ENCODE data around the gene TSC22D3. TPM values are rescaled to one million over a fixed set of nuclear protein-coding genes. Genes with fewer than 3 reads are reported as not detected.
A peak's percentile ranks its signal among the peaks of the same experiment; 100 is the strongest.

TSC22D3 gene
- total RNA-seq, 2 donors from 2014 or later = 9.9 to 10.5 TPM

DNA sequence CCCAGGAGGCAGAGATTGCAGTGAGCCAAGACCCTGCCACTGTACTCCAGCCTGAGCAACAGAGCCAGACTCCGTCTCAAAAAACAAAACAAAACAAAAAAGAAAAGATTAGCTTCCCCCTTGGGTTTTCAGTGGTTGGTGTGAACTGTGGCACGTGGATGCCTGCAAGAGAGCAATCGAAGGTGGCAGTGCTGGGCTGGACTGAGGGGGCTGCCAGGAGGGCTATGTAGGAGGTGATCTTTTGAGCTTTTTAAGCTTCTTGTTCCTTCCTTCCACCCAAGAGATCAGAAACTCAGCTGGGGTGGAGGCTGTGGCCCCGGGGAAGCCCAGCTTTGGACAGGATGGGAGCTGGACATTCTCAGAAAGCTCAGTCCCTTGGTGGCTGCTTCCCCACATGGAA lies 97.7 kb downstream of the TSC22D3 start:
- Mint-ChIP-seq H3K36me3 (ENCODE audit: low read depth) (no peaks in the 10 kb centered on the region), H3K4me3 (no peak overlapping the region), H3K27me3 (ENCODE audit: insufficient read depth) (peaks cover 75% of the 10 kb centered on the region), H3K4me1 (peaks cover 20% of the 10 kb centered on the region), H3K9me3 (peaks cover 16% of the 10 kb centered on the region), H3K27ac (no peak overlapping the region)
- 98% methylated on average over 4 of the region's 4 CpGs; no CpG with 5 or more reads in 1 of the 2 experiments for WGBS, 2 experiments (ENCODE audit: insufficient coverage in 1 of 2, insufficient read length in 1 of 2)
- DNase-seq = peak; percentile 42
- H3K4me1 ChIP-seq (ENCODE audit: control insufficient read depth, insufficient read depth, low read length) = peaks cover 2% of the 10 kb centered on the region
- H3K4me3 ChIP-seq (ENCODE audit: low read length) = no peak overlapping the region
- TF ChIP-seq, protein P1, sequence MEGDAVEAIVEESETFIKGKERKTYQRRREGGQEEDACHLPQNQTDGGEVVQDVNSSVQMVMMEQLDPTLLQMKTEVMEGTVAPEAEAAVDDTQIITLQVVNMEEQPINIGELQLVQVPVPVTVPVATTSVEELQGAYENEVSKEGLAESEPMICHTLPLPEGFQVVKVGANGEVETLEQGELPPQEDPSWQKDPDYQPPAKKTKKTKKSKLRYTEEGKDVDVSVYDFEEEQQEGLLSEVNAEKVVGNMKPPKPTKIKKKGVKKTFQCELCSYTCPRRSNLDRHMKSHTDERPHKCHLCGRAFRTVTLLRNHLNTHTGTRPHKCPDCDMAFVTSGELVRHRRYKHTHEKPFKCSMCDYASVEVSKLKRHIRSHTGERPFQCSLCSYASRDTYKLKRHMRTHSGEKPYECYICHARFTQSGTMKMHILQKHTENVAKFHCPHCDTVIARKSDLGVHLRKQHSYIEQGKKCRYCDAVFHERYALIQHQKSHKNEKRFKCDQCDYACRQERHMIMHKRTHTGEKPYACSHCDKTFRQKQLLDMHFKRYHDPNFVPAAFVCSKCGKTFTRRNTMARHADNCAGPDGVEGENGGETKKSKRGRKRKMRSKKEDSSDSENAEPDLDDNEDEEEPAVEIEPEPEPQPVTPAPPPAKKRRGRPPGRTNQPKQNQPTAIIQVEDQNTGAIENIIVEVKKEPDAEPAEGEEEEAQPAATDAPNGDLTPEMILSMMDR (conservative IDR thresholded peaks at IDR 0.05) = no peak
- no peak overlapping the region for H3K27ac ChIP-seq (ENCODE audit: low read depth, low read length)
- H3K27me3 ChIP-seq (ENCODE audit: control insufficient read depth, insufficient read depth, low read length, poor library complexity, severe bottlenecking) = peaks cover 20% of the 10 kb centered on the region
- no peak overlapping the region for H3K9ac ChIP-seq (ENCODE audit: extremely low read depth, low read length, poor library complexity, severe bottlenecking)
- H3K9me3 ChIP-seq (ENCODE audit: control insufficient read depth, low read length) = no peaks in the 10 kb centered on the region
- H3K36me3 ChIP-seq (ENCODE audit: control insufficient read depth, insufficient read depth, low read length) = no peaks in the 10 kb centered on the region

DNA sequence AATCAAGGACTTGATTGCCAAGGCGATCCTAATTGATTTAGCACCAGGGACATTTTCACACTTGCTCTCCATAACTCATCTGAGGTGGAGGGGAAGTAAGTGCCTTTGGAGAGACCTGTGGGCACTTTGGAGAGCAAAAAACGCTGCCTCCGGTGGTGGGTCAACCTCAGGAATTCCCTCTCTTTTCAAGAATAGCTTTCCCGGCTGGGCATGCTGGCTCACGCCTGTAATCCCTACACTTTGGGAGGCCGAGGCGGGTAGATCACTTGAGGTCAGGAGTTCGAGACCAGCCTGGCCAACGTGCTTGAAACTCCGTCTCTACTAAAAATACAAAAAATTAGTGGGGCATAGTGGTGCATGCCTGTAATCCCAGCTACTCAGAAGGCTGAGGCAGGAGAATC lies 98.1 kb downstream of the TSC22D3 start:
- H3K4me3 Mint-ChIP-seq = no peak overlapping the region
- Histone ChIP-seq H3K4me3 (ENCODE audit: low read length) (no peak overlapping the region), H3K9ac (ENCODE audit: extremely low read depth, low read length, poor library complexity, severe bottlenecking) (no peak overlapping the region)

DNA sequence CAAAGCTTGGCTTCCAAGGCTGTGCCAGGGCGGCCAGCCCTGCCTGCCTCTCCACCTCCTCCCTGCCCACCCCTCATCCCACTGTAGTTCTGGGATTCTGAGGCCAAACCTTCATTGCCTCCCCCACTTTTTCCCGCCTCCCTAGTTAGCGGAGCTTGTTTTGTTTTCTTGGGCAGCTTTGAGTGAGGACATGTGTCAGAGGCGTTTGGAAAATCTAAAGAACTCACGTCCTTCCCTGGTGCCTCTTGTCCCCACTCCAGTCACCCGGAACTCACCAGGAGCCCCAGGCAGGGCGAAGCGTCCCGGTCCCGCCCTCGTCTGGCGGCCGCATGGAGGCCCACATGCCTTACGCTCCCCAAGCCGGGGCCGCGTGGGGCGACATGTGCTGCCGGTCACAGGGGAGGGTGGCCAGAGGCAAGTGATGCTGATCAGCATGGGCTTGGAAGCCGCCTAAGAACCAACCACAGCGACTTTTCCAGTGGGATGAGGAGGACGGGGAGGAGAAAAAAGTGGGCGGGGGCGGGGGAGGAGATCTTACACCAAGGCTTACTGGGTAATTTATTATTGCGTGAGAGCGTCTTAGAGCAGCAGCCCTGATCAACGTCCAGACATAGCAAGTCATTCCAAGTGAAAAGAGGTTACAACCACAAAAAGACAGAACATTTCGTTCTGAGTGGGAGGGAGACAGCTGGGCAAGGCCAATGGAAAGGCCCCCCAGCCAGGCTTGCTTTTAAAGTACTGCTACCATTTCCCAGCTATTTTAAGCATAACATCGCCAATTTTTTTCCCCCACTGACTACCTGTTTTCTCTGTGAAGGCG lies 98.8 kb downstream of the TSC22D3 start:
- Mint-ChIP-seq H3K4me1 (peaks cover 19% of the 10 kb centered on the region), H3K27ac (no peak overlapping the region), H3K36me3 (ENCODE audit: low read depth) (no peaks in the 10 kb centered on the region), H3K27me3 (ENCODE audit: insufficient read depth) (peaks cover 70% of the 10 kb centered on the region), H3K9me3 (peaks cover 16% of the 10 kb centered on the region), H3K4me3 (peak overlapping the region; percentile 41)
- H3K27ac ChIP-seq (ENCODE audit: low read depth, low read length) = no peak overlapping the region
- peaks cover 20% of the 10 kb centered on the region for H3K27me3 ChIP-seq (ENCODE audit: control insufficient read depth, insufficient read depth, low read length, poor library complexity, severe bottlenecking)
- H3K4me3 ChIP-seq (ENCODE audit: low read length) = no peak overlapping the region
- H3K9me3 ChIP-seq (ENCODE audit: control insufficient read depth, low read length) = no peaks in the 10 kb centered on the region
- WGBS, 2 experiments (ENCODE audit: insufficient coverage in 1 of 2, insufficient read length in 1 of 2) = 50 to 69% methylated on average over 2 to 29 of the region's 30 CpGs
- H3K9ac ChIP-seq (ENCODE audit: extremely low read depth, low read length, poor library complexity, severe bottlenecking) = no peak overlapping the region
- no peaks in the 10 kb centered on the region for H3K4me1 ChIP-seq (ENCODE audit: control insufficient read depth, insufficient read depth, low read length)
- H3K36me3 ChIP-seq (ENCODE audit: control insufficient read depth, insufficient read depth, low read length) = no peaks in the 10 kb centered on the region
- peak; percentile 82 for DNase-seq
- TF ChIP-seq, protein P1 (conservative IDR thresholded peaks at IDR 0.05) = no peak

More for the DNA sequence above, 98.1 kb downstream of the TSC22D3 start:
- peaks cover 19% of the 10 kb centered on the region for H3K4me1 Mint-ChIP-seq
- no peaks in the 10 kb centered on the region for H3K4me1 ChIP-seq (ENCODE audit: control insufficient read depth, insufficient read depth, low read length)
- H3K27me3 Mint-ChIP-seq (ENCODE audit: insufficient read depth) = peaks cover 74% of the 10 kb centered on the region
- 69 to 76% methylated on average over 3 to 10 of the region's 10 CpGs for WGBS, 2 experiments (ENCODE audit: insufficient coverage in 1 of 2, insufficient read length in 1 of 2)
- peak; percentile 81 for DNase-seq
- H3K9me3 Mint-ChIP-seq = peaks cover 16% of the 10 kb centered on the region
- H3K27ac Mint-ChIP-seq = no peak overlapping the region
- no peaks in the 10 kb centered on the region for H3K36me3 Mint-ChIP-seq (ENCODE audit: low read depth)
- H3K9me3 ChIP-seq (ENCODE audit: control insufficient read depth, low read length) = no peaks in the 10 kb centered on the region
- TF ChIP-seq, protein P1 (conservative IDR thresholded peaks at IDR 0.05) = peak; percentile 21
- no peaks in the 10 kb centered on the region for H3K36me3 ChIP-seq (ENCODE audit: control insufficient read depth, insufficient read depth, low read length)
- H3K27ac ChIP-seq (ENCODE audit: low read depth, low read length) = no peak overlapping the region
- peaks cover 20% of the 10 kb centered on the region for H3K27me3 ChIP-seq (ENCODE audit: control insufficient read depth, insufficient read depth, low read length, poor library complexity, severe bottlenecking)

Data from endodermal cell (in vitro differentiated cells).